ENCODE measurements around the gene HECW1.

HECW1 gene

GRCh38 chr7:43283706-43284105, 171.3 kb downstream of the HECW1 start:
- Histone ChIP-seq H3K27me3 (ENCODE audit: control insufficient read depth in 1 of 2, insufficient read depth in 1 of 2, low read length in 2 of 2) (peaks cover 0 to 30% of the 10 kb centered on the region in 2 experiments), H3K4me2 (ENCODE audit: low read length, poor library complexity, severe bottlenecking) (no peak overlapping the region), H2BK15ac (ENCODE audit: low read depth, poor library complexity, severe bottlenecking) (no peak overlapping the region), H4K8ac (ENCODE audit: low read length) (no peak overlapping the region), H2BK5ac (ENCODE audit: low read depth, low read length, poor library complexity, severe bottlenecking) (no peak overlapping the region), H3K27ac (ENCODE audit: low read length, poor library complexity, severe bottlenecking) (no peak overlapping the region), H3K36me3 (ENCODE audit: control insufficient read depth in 1 of 2, insufficient read depth in 2 of 2, low read depth in 1 of 2, low read length in 2 of 2) (no peaks in the 10 kb centered on the region), H2BK12ac (ENCODE audit: low read length in 2 of 2) (no peak overlapping the region), H3K9me3 (ENCODE audit: control insufficient read depth, low read length) (peaks cover 6% of the 10 kb centered on the region), H3K79me1 (replicated peaks; ENCODE audit: low read length, poor library complexity, severe bottlenecking) (no peaks in the 10 kb centered on the region), H4K91ac (ENCODE audit: low read length) (no peak overlapping the region), H2AK5ac (ENCODE audit: low read length, severe bottlenecking) (no peak overlapping the region), H3K4me1 (ENCODE audit: control insufficient read depth, insufficient read depth, low read depth, low read length) (peaks cover 3% of the 10 kb centered on the region), H3K14ac (ENCODE audit: low read length in 2 of 2) (no peak overlapping the region), H2AFZ (ENCODE audit: low read depth, low read length) (no peak overlapping the region), H2BK120ac (ENCODE audit: low read depth, low read length) (no peak overlapping the region), H3K23ac (ENCODE audit: low read length in 2 of 2) (no peak overlapping the region), H3K18ac (ENCODE audit: low read depth in 1 of 2, low read length in 2 of 2) (no peak overlapping the region), H3K4me3 (ENCODE audit: insufficient read depth in 1 of 2, low read depth in 1 of 2, low read length in 2 of 2) (no peak overlapping the region), H3K4ac (ENCODE audit: low read depth in 1 of 2, low read length in 2 of 2) (no peak overlapping the region), H3K9ac (ENCODE audit: low read length) (no peak overlapping the region)
- WGBS: 88% methylated on average over 5 of the region's 5 CpGs
- DNase-seq: no peak

GRCh38 chr7:43289826-43290225, 177.4 kb downstream of the HECW1 start:
- Histone ChIP-seq H3K4me3 (ENCODE audit: insufficient read depth in 1 of 2, low read depth in 1 of 2, low read length in 2 of 2) (no peak overlapping the region), H3K4ac (ENCODE audit: low read depth in 1 of 2, low read length in 2 of 2) (no peak overlapping the region), H2AFZ (ENCODE audit: low read depth, low read length) (no peak overlapping the region), H3K27me3 (ENCODE audit: control insufficient read depth in 1 of 2, insufficient read depth in 1 of 2, low read length in 2 of 2) (peaks cover 0 to 6% of the 10 kb centered on the region in 2 experiments), H3K36me3 (ENCODE audit: control insufficient read depth in 1 of 2, insufficient read depth in 2 of 2, low read depth in 1 of 2, low read length in 2 of 2) (no peaks in the 10 kb centered on the region), H4K91ac (ENCODE audit: low read length) (no peak overlapping the region), H3K9ac (ENCODE audit: low read length) (no peak overlapping the region), H3K9me3 (ENCODE audit: control insufficient read depth, low read length) (peaks cover 35% of the 10 kb centered on the region), H2BK5ac (ENCODE audit: low read depth, low read length, poor library complexity, severe bottlenecking) (no peak overlapping the region), H4K8ac (ENCODE audit: low read length) (no peak overlapping the region), H3K79me1 (replicated peaks; ENCODE audit: low read length, poor library complexity, severe bottlenecking) (no peaks in the 10 kb centered on the region), H3K27ac (ENCODE audit: low read length, poor library complexity, severe bottlenecking) (no peak overlapping the region), H2BK12ac (ENCODE audit: low read length in 2 of 2) (no peak overlapping the region), H3K4me1 (ENCODE audit: control insufficient read depth, insufficient read depth, low read depth, low read length) (peaks cover 8% of the 10 kb centered on the region), H3K4me2 (ENCODE audit: low read length, poor library complexity, severe bottlenecking) (no peak overlapping the region), H2AK5ac (ENCODE audit: low read length, severe bottlenecking) (no peak overlapping the region), H3K23ac (ENCODE audit: low read length in 2 of 2) (no peak overlapping the region), H2BK15ac (ENCODE audit: low read depth, poor library complexity, severe bottlenecking) (no peak overlapping the region), H3K18ac (ENCODE audit: low read depth in 1 of 2, low read length in 2 of 2) (no peak overlapping the region), H2BK120ac (ENCODE audit: low read depth, low read length) (no peak overlapping the region), H3K14ac (ENCODE audit: low read length in 2 of 2) (no peak overlapping the region)
- DNase-seq: no peak
- 88% methylated on average over 1 of the region's 2 CpGs for WGBS

GRCh38 chr7:43290978-43291377, 178.5 kb downstream of the HECW1 start:
- Histone ChIP-seq H4K8ac (ENCODE audit: low read length) (no peak overlapping the region), H2AFZ (ENCODE audit: low read depth, low read length) (no peak overlapping the region), H2BK12ac (ENCODE audit: low read length in 2 of 2) (no peak overlapping the region), H2AK5ac (ENCODE audit: low read length, severe bottlenecking) (no peak overlapping the region), H2BK120ac (ENCODE audit: low read depth, low read length) (no peak overlapping the region), H3K27me3 (ENCODE audit: control insufficient read depth in 1 of 2, insufficient read depth in 1 of 2, low read length in 2 of 2) (peaks cover 0 to 6% of the 10 kb centered on the region in 2 experiments), H3K79me1 (replicated peaks; ENCODE audit: low read length, poor library complexity, severe bottlenecking) (no peaks in the 10 kb centered on the region), H3K4ac (ENCODE audit: low read depth in 1 of 2, low read length in 2 of 2) (no peak overlapping the region), H3K4me1 (ENCODE audit: control insufficient read depth, insufficient read depth, low read depth, low read length) (peaks cover 9% of the 10 kb centered on the region), H3K36me3 (ENCODE audit: control insufficient read depth in 1 of 2, insufficient read depth in 2 of 2, low read depth in 1 of 2, low read length in 2 of 2) (no peaks in the 10 kb centered on the region), H3K9ac (ENCODE audit: low read length) (no peak overlapping the region), H3K4me2 (ENCODE audit: low read length, poor library complexity, severe bottlenecking) (no peak overlapping the region), H3K27ac (ENCODE audit: low read length, poor library complexity, severe bottlenecking) (no peak overlapping the region), H2BK5ac (ENCODE audit: low read depth, low read length, poor library complexity, severe bottlenecking) (no peak overlapping the region), H4K91ac (ENCODE audit: low read length) (no peak overlapping the region), H3K14ac (ENCODE audit: low read length in 2 of 2) (no peak overlapping the region), H3K9me3 (ENCODE audit: control insufficient read depth, low read length) (peaks cover 32% of the 10 kb centered on the region), H3K4me3 (ENCODE audit: insufficient read depth in 1 of 2, low read depth in 1 of 2, low read length in 2 of 2) (no peak overlapping the region), H2BK15ac (ENCODE audit: low read depth, poor library complexity, severe bottlenecking) (no peak overlapping the region), H3K23ac (ENCODE audit: low read length in 2 of 2) (no peak overlapping the region), H3K18ac (ENCODE audit: low read depth in 1 of 2, low read length in 2 of 2) (no peak overlapping the region)
- 96% methylated on average over 5 of the region's 5 CpGs for WGBS
- no peak for DNase-seq

GRCh38 chr7:43291789-43292188, 179.3 kb downstream of the HECW1 start:
- no peak overlapping the region for H2BK12ac ChIP-seq (ENCODE audit: low read length in 2 of 2)
- no peaks in the 10 kb centered on the region for H3K36me3 ChIP-seq (ENCODE audit: control insufficient read depth in 1 of 2, insufficient read depth in 2 of 2, low read depth in 1 of 2, low read length in 2 of 2)
- no peak overlapping the region for H2BK15ac ChIP-seq (ENCODE audit: low read depth, poor library complexity, severe bottlenecking)
- no peak for DNase-seq
- H3K4ac ChIP-seq (ENCODE audit: low read depth in 1 of 2, low read length in 2 of 2): no peak overlapping the region
- H3K27ac ChIP-seq (ENCODE audit: low read length, poor library complexity, severe bottlenecking): no peak overlapping the region
- no peak overlapping the region for H2AFZ ChIP-seq (ENCODE audit: low read depth, low read length)
- H3K14ac ChIP-seq (ENCODE audit: low read length in 2 of 2): no peak overlapping the region
- H3K79me1 ChIP-seq (replicated peaks; ENCODE audit: low read length, poor library complexity, severe bottlenecking): no peaks in the 10 kb centered on the region
- peaks cover 29% of the 10 kb centered on the region for H3K9me3 ChIP-seq (ENCODE audit: control insufficient read depth, low read length)
- peaks cover 9% of the 10 kb centered on the region for H3K4me1 ChIP-seq (ENCODE audit: control insufficient read depth, insufficient read depth, low read depth, low read length)
- no peak overlapping the region for H3K18ac ChIP-seq (ENCODE audit: low read depth in 1 of 2, low read length in 2 of 2)
- no peak overlapping the region for H3K4me3 ChIP-seq (ENCODE audit: insufficient read depth in 1 of 2, low read depth in 1 of 2, low read length in 2 of 2)
- no peak overlapping the region for H3K9ac ChIP-seq (ENCODE audit: low read length)
- no peak overlapping the region for H4K8ac ChIP-seq (ENCODE audit: low read length)
- no peak overlapping the region for H2BK120ac ChIP-seq (ENCODE audit: low read depth, low read length)
- H3K4me2 ChIP-seq (ENCODE audit: low read length, poor library complexity, severe bottlenecking): no peak overlapping the region
- no peak overlapping the region for H3K23ac ChIP-seq (ENCODE audit: low read length in 2 of 2)
- no peak overlapping the region for H4K91ac ChIP-seq (ENCODE audit: low read length)
- H2BK5ac ChIP-seq (ENCODE audit: low read depth, low read length, poor library complexity, severe bottlenecking): no peak overlapping the region
- WGBS: 93% methylated on average over 3 of the region's 3 CpGs
- no peak overlapping the region for H2AK5ac ChIP-seq (ENCODE audit: low read length, severe bottlenecking)
- peaks cover 0 to 6% of the 10 kb centered on the region in 2 experiments for H3K27me3 ChIP-seq (ENCODE audit: control insufficient read depth in 1 of 2, insufficient read depth in 1 of 2, low read length in 2 of 2)
